SJCRH30 (cell line): ENCODE measurements around the gene MTHFD1L. TPM values are rescaled to one million over a fixed set of nuclear protein-coding genes. Genes with fewer than 3 reads are reported as not detected.

Experiments
- DNase-seq, 2 experiments: peaks; one replicate each; pipeline ENCODE4 v3.0.0-alpha.2; 2015 to 2020
- H3K27ac ChIP-seq: fragments of 250-450 bp; sonication (Bioruptor Pico); 2 replicates; pipeline ENCODE4 v1.5.1; 2020; ENCODE audit warnings: mild to moderate bottlenecking, moderate library complexity
- H3K27me3 ChIP-seq: fragments of 250-450 bp; sonication (Bioruptor Pico); 2 replicates; pipeline ENCODE4 v1.5.1; 2020; ENCODE audit warnings: mild to moderate bottlenecking, moderate library complexity
- H3K36me3 ChIP-seq: fragments of 250-450 bp; sonication (Bioruptor Pico); 2 replicates; pipeline ENCODE4 v1.5.1; 2020; ENCODE audit warnings: mild to moderate bottlenecking, moderate library complexity
- H3K4me1 ChIP-seq: fragments of 250-450 bp; sonication (Bioruptor Pico); 2 replicates; pipeline ENCODE4 v1.5.1; 2020; ENCODE audit warnings: mild to moderate bottlenecking, moderate library complexity
- H3K4me3 ChIP-seq: fragments of 250-450 bp; sonication (Bioruptor Pico); 2 replicates; pipeline ENCODE4 v1.5.1; 2020; ENCODE audit warnings: mild to moderate bottlenecking, moderate library complexity
- H3K9me3 ChIP-seq: fragments of 250-450 bp; sonication (Bioruptor Pico); replicated peaks from 2 replicates; pipeline ENCODE4 v1.5.1; 2020; ENCODE audit warnings: mild to moderate bottlenecking, moderate library complexity
- total RNA-seq: library from RNA; depleted of rRNA; stranded (reverse); fragments of >200 nt; shearing (Covaris generic); gene quantifications from 2 replicates; pipeline ENCODE4 v1.2.3, GENCODE V29; 2014

Gene MTHFD1L
- total RNA-seq, 1 experiment from 2014 or later = 51.3 TPM

GRCh38 chr6:150899231-150899630, 33.7 kb downstream of the MTHFD1L start:
- H3K4me3 ChIP-seq = no peak overlapping the region
- peaks cover 10% of the 10 kb centered on the region; the same call in 1 of the 2 replicates for H3K36me3 ChIP-seq
- no peaks in the 10 kb centered on the region for H3K27me3 ChIP-seq
- peaks cover 19% of the 10 kb centered on the region for H3K4me1 ChIP-seq
- H3K27ac ChIP-seq = no peak overlapping the region
- no peak for DNase-seq
- no peaks in the 10 kb centered on the region for H3K9me3 ChIP-seq

- H3K27me3 ChIP-seq = no peaks in the 10 kb centered on the region
Measured at GRCh38 chr6:150900049-150900448, 34.5 kb downstream of the MTHFD1L start.

GRCh38 chr6:150902142-150902776, 36.8 kb downstream of the MTHFD1L start:
- Histone ChIP-seq H3K4me3 (no peak overlapping the region), H3K27ac (no peak overlapping the region), H3K27me3 (no peaks in the 10 kb centered on the region; the same call in 1 of the 2 replicates), H3K4me1 (no peaks in the 10 kb centered on the region), H3K36me3 (peaks cover 24% of the 10 kb centered on the region), H3K9me3 (no peaks in the 10 kb centered on the region)
- no peak for DNase-seq

More at GRCh38 chr6:150900049-150900448, 34.5 kb downstream of the MTHFD1L start:
- H3K36me3 ChIP-seq = peaks cover 10% of the 10 kb centered on the region; the same call in 1 of the 2 replicates
- no peak for DNase-seq
- no peak overlapping the region for H3K4me3 ChIP-seq
- no peak overlapping the region for H3K27ac ChIP-seq
- H3K4me1 ChIP-seq = peaks cover 12% of the 10 kb centered on the region
- no peaks in the 10 kb centered on the region for H3K9me3 ChIP-seq

GRCh38 chr6:150905769-150906168, 40.3 kb downstream of the MTHFD1L start:
- Histone ChIP-seq H3K4me3 (no peak overlapping the region), H3K9me3 (no peaks in the 10 kb centered on the region), H3K27ac (no peak overlapping the region), H3K36me3 (peaks cover 27% of the 10 kb centered on the region), H3K27me3 (no peaks in the 10 kb centered on the region; the same call in 1 of the 2 replicates), H3K4me1 (no peaks in the 10 kb centered on the region)
- DNase-seq = peak in 1 of 2 experiments; percentile 32

- H3K36me3 ChIP-seq = peaks cover 35% of the 10 kb centered on the region
- H3K4me3 ChIP-seq = no peak overlapping the region
- no peaks in the 10 kb centered on the region for H3K9me3 ChIP-seq
- DNase-seq = no peak
- H3K27ac ChIP-seq = no peak overlapping the region
- H3K4me1 ChIP-seq = no peaks in the 10 kb centered on the region
- no peaks in the 10 kb centered on the region; the same call in 1 of the 2 replicates for H3K27me3 ChIP-seq
Measured at GRCh38 chr6:150906641-150907326, 41.3 kb downstream of the MTHFD1L start.

GRCh38 chr6:150907383-150907782, 41.9 kb downstream of the MTHFD1L start:
- Histone ChIP-seq H3K27ac (no peak overlapping the region), H3K36me3 (peaks cover 39% of the 10 kb centered on the region), H3K4me1 (no peaks in the 10 kb centered on the region), H3K9me3 (no peaks in the 10 kb centered on the region), H3K4me3 (no peak overlapping the region), H3K27me3 (no peaks in the 10 kb centered on the region; the same call in 1 of the 2 replicates)
- no peak for DNase-seq

GRCh38 chr6:150908901-150909300, 43.4 kb downstream of the MTHFD1L start:
- no peak for DNase-seq
- H3K4me3 ChIP-seq = no peak overlapping the region
- H3K4me1 ChIP-seq = no peaks in the 10 kb centered on the region
- H3K36me3 ChIP-seq = peaks cover 42% of the 10 kb centered on the region
- H3K9me3 ChIP-seq = no peaks in the 10 kb centered on the region
- H3K27me3 ChIP-seq = no peaks in the 10 kb centered on the region; the same call in 1 of the 2 replicates
- H3K27ac ChIP-seq = no peak overlapping the region

- Histone ChIP-seq H3K27me3 (no peaks in the 10 kb centered on the region; the same call in 1 of the 2 replicates), H3K4me1 (no peaks in the 10 kb centered on the region), H3K4me3 (no peak overlapping the region), H3K9me3 (no peaks in the 10 kb centered on the region), H3K36me3 (peaks cover 36% of the 10 kb centered on the region), H3K27ac (no peak overlapping the region)
- DNase-seq = no peak
Measured at GRCh38 chr6:150910561-150910960, 45.1 kb downstream of the MTHFD1L start.

- no peaks in the 10 kb centered on the region for H3K27me3 ChIP-seq
- no peak overlapping the region for H3K27ac ChIP-seq
- H3K36me3 ChIP-seq = peaks cover 36% of the 10 kb centered on the region
- H3K9me3 ChIP-seq = no peaks in the 10 kb centered on the region
- H3K4me1 ChIP-seq = no peaks in the 10 kb centered on the region; the same call in 1 of the 2 replicates
- no peak for DNase-seq
- no peak overlapping the region for H3K4me3 ChIP-seq
Measured at GRCh38 chr6:150914372-150914771, 48.9 kb downstream of the MTHFD1L start.

- Histone ChIP-seq H3K36me3 (peaks cover 39% of the 10 kb centered on the region), H3K4me1 (no peaks in the 10 kb centered on the region; the same call in 1 of the 2 replicates), H3K9me3 (no peaks in the 10 kb centered on the region), H3K27ac (no peak overlapping the region), H3K4me3 (no peak overlapping the region), H3K27me3 (no peaks in the 10 kb centered on the region)
- no peak for DNase-seq
Measured at GRCh38 chr6:150915131-150915879, 49.8 kb downstream of the MTHFD1L start.

- Histone ChIP-seq H3K36me3 (peaks cover 40% of the 10 kb centered on the region), H3K27ac (no peak overlapping the region), H3K4me1 (no peaks in the 10 kb centered on the region; the same call in 1 of the 2 replicates), H3K27me3 (no peaks in the 10 kb centered on the region), H3K4me3 (no peak overlapping the region), H3K9me3 (no peaks in the 10 kb centered on the region)
- no peak for DNase-seq
Measured at GRCh38 chr6:150915880-150916265, 50.4 kb downstream of the MTHFD1L start.

- Histone ChIP-seq H3K27ac (no peak overlapping the region), H3K9me3 (no peaks in the 10 kb centered on the region), H3K4me3 (no peak overlapping the region), H3K4me1 (peaks cover 5% of the 10 kb centered on the region), H3K36me3 (peaks cover 43% of the 10 kb centered on the region), H3K27me3 (no peaks in the 10 kb centered on the region)
- DNase-seq = no peak
Measured at GRCh38 chr6:150919938-150920337, 54.4 kb downstream of the MTHFD1L start.

GRCh38 chr6:150922137-150922536, 56.6 kb downstream of the MTHFD1L start:
- Histone ChIP-seq H3K36me3 (peaks cover 44% of the 10 kb centered on the region), H3K9me3 (no peaks in the 10 kb centered on the region), H3K27ac (no peak overlapping the region), H3K4me1 (peaks cover 5% of the 10 kb centered on the region), H3K27me3 (no peaks in the 10 kb centered on the region), H3K4me3 (no peak overlapping the region)
- DNase-seq = no peak

- Histone ChIP-seq H3K9me3 (no peaks in the 10 kb centered on the region), H3K36me3 (peaks cover 52% of the 10 kb centered on the region), H3K4me3 (no peak overlapping the region), H3K27ac (no peak overlapping the region), H3K4me1 (peaks cover 5% of the 10 kb centered on the region), H3K27me3 (no peaks in the 10 kb centered on the region)
- peak; percentile 53 to 70 for DNase-seq
Measured at GRCh38 chr6:150924808-150925589, 59.5 kb downstream of the MTHFD1L start.
